ENCODE data around the gene NME4.

NME4 gene

DNA sequence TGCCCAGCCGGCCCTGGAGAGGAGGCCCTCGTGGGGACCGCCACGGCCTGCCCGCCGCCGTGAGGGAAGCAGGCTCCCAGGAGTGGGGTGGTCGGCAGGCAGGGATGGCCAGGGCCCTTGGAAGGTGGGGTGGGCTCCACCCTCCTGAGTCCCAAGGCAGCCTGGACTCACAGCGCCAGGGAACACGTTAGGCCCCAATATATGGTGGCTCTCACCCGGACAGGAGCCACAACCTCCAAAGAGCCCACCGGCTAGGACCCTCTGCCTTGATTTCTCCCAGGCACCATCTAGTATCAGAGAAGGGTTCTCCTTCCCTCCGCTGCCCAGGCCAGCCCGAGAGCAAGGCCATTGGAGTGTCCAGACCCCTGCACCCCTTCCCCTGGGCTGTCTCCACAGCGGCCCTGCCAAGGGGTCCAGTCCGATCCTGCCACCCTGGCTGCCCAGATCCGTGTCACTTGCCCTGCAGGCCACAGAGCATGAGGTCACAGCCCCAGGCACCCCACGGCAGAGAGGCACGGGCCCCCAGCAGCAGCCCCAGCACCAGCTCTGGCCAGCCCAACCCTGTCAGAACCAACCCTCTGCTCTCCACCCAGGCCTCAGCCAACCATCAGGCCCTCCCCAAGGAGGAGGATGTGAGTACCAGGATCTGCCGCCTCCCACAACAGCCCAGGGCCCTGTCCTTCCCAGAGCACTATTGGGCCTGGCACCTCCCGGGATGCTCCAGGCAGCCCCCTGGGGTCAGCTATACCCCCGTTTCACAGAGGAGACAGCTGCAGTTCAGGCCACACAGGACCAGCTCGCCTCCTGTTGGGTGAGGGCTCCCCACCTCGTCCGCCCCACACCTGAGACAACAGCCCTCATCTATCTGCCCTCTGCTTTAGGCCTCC is 43.4 kb upstream of the NME4 start:
- H3K9me3 ChIP-seq (replicated peaks in 1 of 11) = no peaks in the 10 kb centered on the region
- peaks cover 7 to 14% (median 12%) of the 10 kb centered on the region in 11 experiments; a peak in 15 of 22 replicates for H3K36me3 ChIP-seq
- H3K27me3 ChIP-seq = no peaks in the 10 kb centered on the region
- H3K27ac ChIP-seq = peak overlapping the region in 5 of 11 experiments; percentile 13 to 38 (median 22); a peak in 6 of 22 replicates
- TF ChIP-seq Cebpa-rat (IDR thresholded peaks at IDR 0.05) = no peak
- peaks cover 33 to 45% (median 40%) of the 10 kb centered on the region in 10 experiments for H3K4me1 ChIP-seq
- peak overlapping the region; percentile 28 to 88 (median 75) for H3K4me2 ChIP-seq
- peak overlapping the region in 8 of 10 experiments; percentile 12 to 60 (median 35); a peak in 10 of 20 replicates for H3K4me3 ChIP-seq
- H3K9ac ChIP-seq = peak overlapping the region in 7 of 11 experiments; percentile 9 to 63 (median 33); a peak in 3 of 22 replicates
- peaks cover 26 to 42% (median 32%) of the 10 kb centered on the region in 11 experiments; a peak in 21 of 22 replicates for H4K20me1 ChIP-seq

DNA sequence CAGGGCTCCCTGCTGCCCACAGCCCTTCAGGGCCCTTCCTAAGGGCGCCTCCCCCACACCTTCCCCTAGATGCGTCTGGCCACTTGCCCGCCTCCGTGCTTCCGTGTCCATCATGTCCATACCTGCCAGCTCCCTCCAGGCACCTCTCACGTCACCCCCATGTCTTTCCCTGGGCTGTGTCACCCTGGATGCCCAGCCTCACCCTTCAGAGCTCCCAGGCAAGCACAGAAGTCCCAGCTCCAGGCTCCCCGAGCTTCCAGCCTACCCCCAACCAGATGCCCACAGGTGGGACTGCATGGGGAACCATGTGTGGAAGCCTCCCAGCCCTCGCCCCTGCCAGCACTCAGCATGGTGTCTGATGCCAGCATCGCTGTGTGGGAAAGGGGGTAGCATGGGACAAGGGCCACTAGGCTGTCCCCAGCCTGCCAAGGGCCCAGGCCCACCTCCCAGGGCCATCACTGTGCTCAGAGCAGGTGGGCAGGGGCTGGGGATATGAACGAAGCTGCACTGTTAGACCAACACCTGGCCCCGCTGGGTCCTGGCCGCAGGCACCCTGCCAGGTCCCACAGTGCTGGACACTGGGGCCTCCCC is 42.6 kb upstream of the NME4 start:
- Histone ChIP-seq H3K9me3 (replicated peaks in 1 of 11) (no peaks in the 10 kb centered on the region), H3K4me1 (peaks cover 26 to 37% (median 33%) of the 10 kb centered on the region in 10 experiments), H4K20me1 (peaks cover 19 to 34% (median 25%) of the 10 kb centered on the region in 11 experiments; a peak in 20 of 22 replicates), H3K27me3 (no peaks in the 10 kb centered on the region), H3K27ac (no peak overlapping the region), H3K4me2 (no peak overlapping the region), H3K4me3 (no peak overlapping the region), H3K36me3 (peaks cover 7 to 14% (median 12%) of the 10 kb centered on the region in 11 experiments; a peak in 15 of 22 replicates), H3K9ac (peak overlapping the region in 1 of 11 experiments; percentile 33; a peak in 1 of 22 replicates)
- TF ChIP-seq Cebpa-rat (IDR thresholded peaks at IDR 0.05) = no peak

DNA sequence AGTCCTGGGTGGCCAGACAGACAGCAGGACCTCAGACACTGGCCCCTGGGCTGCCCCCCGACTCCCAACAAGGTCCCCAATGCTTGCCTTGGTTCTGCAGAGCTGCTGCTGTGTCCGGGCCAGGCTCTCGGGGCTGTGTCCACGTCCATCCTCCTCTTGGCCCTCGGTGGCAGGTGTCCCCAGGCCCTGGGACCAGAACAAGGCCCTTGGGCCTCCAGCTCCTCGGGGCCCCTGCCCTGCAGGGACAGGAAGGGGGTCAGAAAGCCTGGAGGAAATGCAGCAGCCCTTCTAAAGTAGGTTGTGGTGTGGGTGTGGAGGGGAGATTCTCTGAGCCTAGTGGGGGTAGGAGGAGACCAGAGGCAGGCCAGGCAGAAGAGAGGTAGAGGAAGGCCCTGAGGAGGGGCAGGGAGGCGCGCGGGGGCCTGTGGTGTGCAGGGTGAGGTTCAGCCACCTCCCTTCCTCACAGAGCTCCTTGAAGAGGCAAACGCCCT is 42.0 kb upstream of the NME4 start:
- Histone ChIP-seq H3K4me2 (no peak overlapping the region), H3K4me1 (peaks cover 20 to 31% (median 26%) of the 10 kb centered on the region in 10 experiments), H3K9ac (peak overlapping the region in 3 of 11 experiments; percentile 12 to 42 (median 33); a peak in 2 of 22 replicates), H3K36me3 (peaks cover 4 to 10% (median 9%) of the 10 kb centered on the region in 11 experiments; a peak in 15 of 22 replicates), H4K20me1 (peaks cover 13 to 28% (median 19%) of the 10 kb centered on the region in 11 experiments; a peak in 20 of 22 replicates), H3K4me3 (no peak overlapping the region), H3K27ac (no peak overlapping the region), H3K9me3 (replicated peaks in 1 of 11) (no peaks in the 10 kb centered on the region), H3K27me3 (no peaks in the 10 kb centered on the region)
- TF ChIP-seq Cebpa-rat (IDR thresholded peaks at IDR 0.05) = no peak

DNA sequence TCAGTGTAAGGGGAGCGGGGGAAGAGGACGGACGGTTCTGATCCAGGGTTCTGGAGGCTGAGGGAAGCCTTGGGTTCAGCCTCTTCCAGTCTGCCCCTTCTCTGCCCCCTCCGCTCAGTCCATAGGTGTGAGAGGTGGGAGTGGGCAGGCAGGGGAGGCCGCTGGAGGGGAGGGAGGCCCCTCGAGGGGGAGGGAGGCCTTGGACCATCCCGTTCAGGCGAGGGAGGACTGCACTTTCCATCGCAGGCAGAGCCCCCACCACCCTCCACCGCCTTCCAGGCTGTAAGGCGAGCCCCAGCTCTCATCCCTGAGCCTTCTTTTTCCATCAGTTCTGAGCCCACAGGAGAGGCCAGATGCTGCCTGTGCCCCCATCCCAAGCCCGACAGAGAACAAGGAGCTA is 40.3 kb upstream of the NME4 start:
- no peak for TF ChIP-seq Cebpa-rat (IDR thresholded peaks at IDR 0.05)
- Histone ChIP-seq H3K4me1 (peaks cover 5 to 17% (median 11%) of the 10 kb centered on the region in 10 experiments; a peak in 15 of 20 replicates), H3K9ac (no peak overlapping the region)

DNA sequence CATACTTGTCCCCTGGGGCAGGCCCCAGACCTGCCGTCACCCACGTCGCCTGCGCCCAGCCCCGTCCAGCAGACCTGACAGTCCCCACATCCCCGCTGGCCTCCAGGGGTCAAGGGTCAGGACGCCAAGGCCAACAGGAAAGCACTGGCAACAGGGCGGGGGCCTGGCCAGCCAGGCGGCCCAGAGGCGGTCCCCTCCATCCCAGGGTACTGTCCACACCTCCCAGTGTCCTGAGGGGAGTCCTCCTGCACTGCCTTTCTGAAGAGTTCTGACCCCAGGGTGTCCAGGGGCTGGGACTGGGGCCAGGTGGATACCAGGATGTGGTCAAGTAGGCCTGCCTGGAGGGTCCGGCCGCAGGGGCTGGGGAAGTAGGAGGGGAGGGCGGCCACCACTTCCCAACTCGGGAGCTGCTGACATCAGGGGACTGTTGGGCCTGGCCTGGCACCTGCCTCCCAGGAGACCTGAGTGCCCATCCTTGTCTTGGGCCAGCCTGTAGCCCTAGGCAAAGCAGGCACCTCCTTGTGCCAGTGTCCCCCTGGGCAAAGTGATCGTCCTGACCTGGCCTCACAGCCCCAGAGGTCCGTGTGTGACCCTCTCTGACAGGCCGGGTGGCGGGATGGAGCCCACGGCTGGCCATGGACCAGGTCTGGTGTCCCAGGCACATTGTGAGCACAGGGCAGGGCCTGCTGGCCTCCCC is 37.8 kb upstream of the NME4 start:
- H3K4me3 ChIP-seq = no peak overlapping the region
- no peaks in the 10 kb centered on the region for H3K36me3 ChIP-seq
- no peak for TF ChIP-seq Cebpa-rat (IDR thresholded peaks at IDR 0.05)
- H3K27ac ChIP-seq = no peak overlapping the region
- peaks cover 0 to 21% (median 5%) of the 10 kb centered on the region in 11 experiments; a peak in 5 of 22 replicates for H4K20me1 ChIP-seq
- peaks cover 13 to 33% (median 24%) of the 10 kb centered on the region in 10 experiments; a peak in 19 of 20 replicates for H3K4me1 ChIP-seq
- no peak overlapping the region for H3K9ac ChIP-seq
- no peak overlapping the region for H3K4me2 ChIP-seq
- no peaks in the 10 kb centered on the region for H3K9me3 ChIP-seq (replicated peaks in 1 of 11)
- H3K27me3 ChIP-seq = no peaks in the 10 kb centered on the region; a peak in 1 of 22 replicates

More for the DNA sequence above, 40.3 kb upstream of the NME4 start:
- no peak overlapping the region for H3K4me3 ChIP-seq
- H3K36me3 ChIP-seq = no peaks in the 10 kb centered on the region
- no peak overlapping the region for H3K4me2 ChIP-seq
- H3K27me3 ChIP-seq = no peaks in the 10 kb centered on the region
- H3K27ac ChIP-seq = no peak overlapping the region
- H4K20me1 ChIP-seq = peaks cover 0 to 11% (median 2%) of the 10 kb centered on the region in 11 experiments; a peak in 13 of 22 replicates
- no peaks in the 10 kb centered on the region for H3K9me3 ChIP-seq (replicated peaks in 1 of 11)

DNA sequence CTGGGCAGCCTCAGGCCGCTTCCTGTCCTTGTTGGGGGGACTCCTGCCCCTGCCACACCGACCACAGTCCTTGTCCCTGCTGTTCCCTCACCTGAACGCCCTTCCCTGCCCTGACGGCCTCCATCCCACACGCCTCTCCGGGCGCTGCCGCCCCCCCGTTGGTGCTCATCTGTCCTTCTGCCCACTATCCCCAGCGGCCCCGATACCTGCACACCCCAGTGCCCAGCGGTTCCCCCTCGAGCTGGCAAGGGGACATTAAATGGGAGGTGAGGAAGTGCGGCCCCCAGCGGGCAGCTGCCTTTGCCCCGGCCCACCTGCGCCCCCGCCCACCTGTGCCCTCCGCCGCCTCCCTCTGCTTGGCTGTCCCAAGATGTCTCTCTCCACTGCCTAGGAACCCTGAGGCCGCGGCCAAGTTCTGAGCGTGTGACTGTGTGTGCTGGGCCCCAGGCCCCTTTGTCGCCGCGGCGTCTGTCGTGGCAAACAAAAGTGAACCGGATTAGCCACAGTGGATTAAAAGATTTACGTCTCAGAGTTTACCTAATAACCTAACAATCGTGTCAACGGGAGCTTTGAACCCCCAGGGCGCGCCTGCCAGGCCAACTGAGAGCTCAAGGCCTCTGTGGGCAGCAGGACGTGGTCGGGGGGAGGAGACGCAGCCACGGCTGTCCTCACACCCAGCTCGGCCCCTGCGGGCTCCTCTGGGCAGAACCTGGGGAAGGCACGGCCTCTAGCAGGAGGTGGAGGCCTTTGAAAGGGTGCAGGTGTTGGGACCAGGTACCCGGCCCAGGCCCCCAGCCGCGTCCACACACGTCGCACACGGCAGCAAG is 36.9 kb upstream of the NME4 start:
- no peak overlapping the region for H3K9ac ChIP-seq
- H3K4me2 ChIP-seq = no peak overlapping the region
- peaks cover 13 to 35% (median 27%) of the 10 kb centered on the region in 10 experiments; a peak in 19 of 20 replicates for H3K4me1 ChIP-seq

DNA sequence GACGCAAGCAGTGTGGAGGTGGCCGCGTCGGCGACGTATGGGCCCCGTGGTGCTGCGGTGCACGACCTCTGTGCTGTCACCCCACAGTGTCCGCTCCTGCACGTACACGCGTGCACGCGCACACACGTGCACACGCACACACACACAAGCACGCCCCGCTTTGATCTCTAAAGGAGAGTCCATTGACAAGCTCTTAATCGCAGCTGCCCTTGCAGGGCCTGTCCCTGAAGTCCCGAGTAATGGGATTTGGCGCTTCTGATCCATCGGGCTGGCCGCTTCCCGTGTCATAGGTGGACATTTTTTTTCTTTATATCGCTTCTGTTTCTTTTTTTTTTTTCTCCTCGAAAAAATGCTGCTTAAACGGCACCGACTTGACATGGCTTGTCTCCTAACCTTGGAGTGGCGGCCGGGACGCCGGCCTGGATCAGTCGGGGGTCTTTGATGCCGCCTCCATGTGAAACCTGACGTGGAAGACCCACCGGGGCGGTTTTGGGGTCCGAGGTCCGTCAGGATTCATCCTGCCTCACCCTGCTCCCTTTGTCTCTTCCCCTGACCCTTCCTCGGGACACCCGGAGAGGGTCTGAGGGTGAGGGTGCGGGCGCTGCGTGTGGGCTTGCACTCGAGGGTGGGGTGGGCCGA is 36.2 kb upstream of the NME4 start:
- H3K36me3 ChIP-seq = peaks cover 0 to 2% (median 0%) of the 10 kb centered on the region in 11 experiments; a peak in 1 of 22 replicates
- no peak overlapping the region for H3K27ac ChIP-seq
- H3K9ac ChIP-seq = no peak overlapping the region
- peaks cover 0 to 28% (median 5%) of the 10 kb centered on the region in 11 experiments; a peak in 7 of 22 replicates for H4K20me1 ChIP-seq
- H3K4me1 ChIP-seq = peaks cover 13 to 41% (median 28%) of the 10 kb centered on the region in 10 experiments; a peak in 19 of 20 replicates
- no peak overlapping the region for H3K4me2 ChIP-seq
- no peak for TF ChIP-seq Cebpa-rat (IDR thresholded peaks at IDR 0.05)
- H3K27me3 ChIP-seq = no peaks in the 10 kb centered on the region; a peak in 1 of 22 replicates
- no peaks in the 10 kb centered on the region for H3K9me3 ChIP-seq (replicated peaks in 1 of 11)
- no peak overlapping the region for H3K4me3 ChIP-seq

More for the DNA sequence above, 36.9 kb upstream of the NME4 start:
- Histone ChIP-seq H3K36me3 (no peaks in the 10 kb centered on the region), H4K20me1 (peaks cover 0 to 25% (median 5%) of the 10 kb centered on the region in 11 experiments; a peak in 5 of 22 replicates), H3K4me3 (no peak overlapping the region), H3K27ac (no peak overlapping the region), H3K27me3 (no peaks in the 10 kb centered on the region; a peak in 1 of 22 replicates), H3K9me3 (replicated peaks in 1 of 11) (no peaks in the 10 kb centered on the region)
- TF ChIP-seq Cebpa-rat (IDR thresholded peaks at IDR 0.05) = no peak
